Rectal smooth muscle tissue (tissue), 1 donor: Measurements from ENCODE around the gene SND1.

ENCODE experiments used
- H3K27ac ChIP-seq: one replicate; pipeline ENCODE4 v1.7.0; 2013; ENCODE audit warnings: low read depth, low read length, inconsistent platforms
- H3K27me3 ChIP-seq: one replicate; pipeline ENCODE4 v1.7.0; 2013; ENCODE audit warnings: low read length; ENCODE audit not compliant: control insufficient read depth, insufficient read depth
- H3K36me3 ChIP-seq: one replicate; pipeline ENCODE4 v1.7.0; 2013; ENCODE audit warnings: low read length; ENCODE audit not compliant: control insufficient read depth, insufficient read depth
- H3K4me1 ChIP-seq: one replicate; pipeline ENCODE4 v1.7.0; 2013; ENCODE audit warnings: low read length; ENCODE audit not compliant: control insufficient read depth, insufficient read depth
- H3K4me3 ChIP-seq: one replicate; pipeline ENCODE4 v1.7.0; 2013; ENCODE audit warnings: low read length
- H3K9ac ChIP-seq: one replicate; pipeline ENCODE4 v1.7.0; 2013; ENCODE audit warnings: low read length

Gene SND1

GRCh38 chr7:127704211-127704610 is 52.2 kb downstream of the SND1 start:
- H3K4me1 ChIP-seq: no peaks in the 10 kb centered on the region
- H3K36me3 ChIP-seq: peaks cover 20% of the 10 kb centered on the region
- H3K9ac ChIP-seq: no peak overlapping the region
- H3K4me3 ChIP-seq: no peak overlapping the region
- no peak overlapping the region for H3K27ac ChIP-seq
- H3K27me3 ChIP-seq: no peaks in the 10 kb centered on the region

- H3K27me3 ChIP-seq: no peaks in the 10 kb centered on the region
- no peak overlapping the region for H3K27ac ChIP-seq
- H3K4me1 ChIP-seq: no peaks in the 10 kb centered on the region
- no peak overlapping the region for H3K4me3 ChIP-seq
- peaks cover 20% of the 10 kb centered on the region for H3K36me3 ChIP-seq
- no peak overlapping the region for H3K9ac ChIP-seq
Observed at GRCh38 chr7:127705461-127705959, 53.5 kb downstream of the SND1 start.

GRCh38 chr7:127706766-127707165 is 54.8 kb downstream of the SND1 start:
- Histone ChIP-seq H3K4me1 (no peaks in the 10 kb centered on the region), H3K27me3 (no peaks in the 10 kb centered on the region), H3K27ac (no peak overlapping the region), H3K4me3 (no peak overlapping the region), H3K9ac (no peak overlapping the region), H3K36me3 (peaks cover 13% of the 10 kb centered on the region)

- Histone ChIP-seq H3K4me1 (no peaks in the 10 kb centered on the region), H3K4me3 (no peak overlapping the region), H3K27ac (no peak overlapping the region), H3K27me3 (no peaks in the 10 kb centered on the region), H3K36me3 (peaks cover 10% of the 10 kb centered on the region), H3K9ac (no peak overlapping the region)
Observed at GRCh38 chr7:127708201-127708600, 56.2 kb downstream of the SND1 start.

- Histone ChIP-seq H3K4me1 (no peaks in the 10 kb centered on the region), H3K9ac (no peak overlapping the region), H3K27me3 (no peaks in the 10 kb centered on the region), H3K4me3 (no peak overlapping the region), H3K27ac (no peak overlapping the region), H3K36me3 (peaks cover 9% of the 10 kb centered on the region)
Observed at GRCh38 chr7:127708788-127709187, 56.8 kb downstream of the SND1 start.

- Histone ChIP-seq H3K27me3 (no peaks in the 10 kb centered on the region), H3K9ac (no peak overlapping the region), H3K27ac (no peak overlapping the region), H3K4me1 (no peaks in the 10 kb centered on the region), H3K4me3 (no peak overlapping the region), H3K36me3 (peaks cover 2% of the 10 kb centered on the region)
Observed at GRCh38 chr7:127710635-127711034, 58.6 kb downstream of the SND1 start.

GRCh38 chr7:127711872-127712271 is 59.9 kb downstream of the SND1 start:
- Histone ChIP-seq H3K4me1 (no peaks in the 10 kb centered on the region), H3K27ac (no peak overlapping the region), H3K4me3 (no peak overlapping the region), H3K9ac (no peak overlapping the region), H3K36me3 (peaks cover 2% of the 10 kb centered on the region), H3K27me3 (no peaks in the 10 kb centered on the region)

GRCh38 chr7:127713006-127713405 is 61.0 kb downstream of the SND1 start:
- peaks cover 1% of the 10 kb centered on the region for H3K36me3 ChIP-seq
- H3K27me3 ChIP-seq: no peaks in the 10 kb centered on the region
- H3K4me1 ChIP-seq: no peaks in the 10 kb centered on the region
- no peak overlapping the region for H3K27ac ChIP-seq
- no peak overlapping the region for H3K9ac ChIP-seq
- no peak overlapping the region for H3K4me3 ChIP-seq

GRCh38 chr7:127713758-127714157 is 61.8 kb downstream of the SND1 start:
- H3K4me1 ChIP-seq: no peaks in the 10 kb centered on the region
- H3K9ac ChIP-seq: no peak overlapping the region
- no peaks in the 10 kb centered on the region for H3K27me3 ChIP-seq
- H3K4me3 ChIP-seq: no peak overlapping the region
- H3K36me3 ChIP-seq: no peaks in the 10 kb centered on the region
- no peak overlapping the region for H3K27ac ChIP-seq

- no peak overlapping the region for H3K27ac ChIP-seq
- no peaks in the 10 kb centered on the region for H3K36me3 ChIP-seq
- H3K9ac ChIP-seq: no peak overlapping the region
- H3K27me3 ChIP-seq: no peaks in the 10 kb centered on the region
- H3K4me1 ChIP-seq: no peaks in the 10 kb centered on the region
- no peak overlapping the region for H3K4me3 ChIP-seq
Observed at GRCh38 chr7:127715272-127715671, 63.3 kb downstream of the SND1 start.

- Histone ChIP-seq H3K27me3 (no peaks in the 10 kb centered on the region), H3K36me3 (no peaks in the 10 kb centered on the region), H3K27ac (no peak overlapping the region), H3K4me3 (no peak overlapping the region), H3K9ac (no peak overlapping the region), H3K4me1 (no peaks in the 10 kb centered on the region)
Observed at GRCh38 chr7:127715901-127716300, 63.9 kb downstream of the SND1 start.

- no peaks in the 10 kb centered on the region for H3K27me3 ChIP-seq
- H3K36me3 ChIP-seq: no peaks in the 10 kb centered on the region
- H3K27ac ChIP-seq: no peak overlapping the region
- H3K9ac ChIP-seq: no peak overlapping the region
- no peak overlapping the region for H3K4me3 ChIP-seq
- H3K4me1 ChIP-seq: no peaks in the 10 kb centered on the region
Observed at GRCh38 chr7:127717502-127718339, 65.7 kb downstream of the SND1 start.

- Histone ChIP-seq H3K4me3 (no peak overlapping the region), H3K27ac (no peak overlapping the region)
Observed at GRCh38 chr7:127718340-127718679, 66.3 kb downstream of the SND1 start.

More at GRCh38 chr7:127718340-127718679, 66.3 kb downstream of the SND1 start:
- Histone ChIP-seq H3K9ac (no peak overlapping the region), H3K4me1 (no peaks in the 10 kb centered on the region), H3K27me3 (no peaks in the 10 kb centered on the region), H3K36me3 (no peaks in the 10 kb centered on the region)
